GM20431 (cell line): ENCODE measurements around the gene S100A7.

Source experiments
- in situ Hi-C: fragments of 300-500 bp; cut with MseI, MboI; formaldehyde crosslinking; loops from one replicate; pipeline ENCODE4 v1.15.0; 2020; ENCODE audit warnings: low sequenced_read_pairs; ENCODE audit not compliant: unreplicated experiment

Gene S100A7

DNA sequence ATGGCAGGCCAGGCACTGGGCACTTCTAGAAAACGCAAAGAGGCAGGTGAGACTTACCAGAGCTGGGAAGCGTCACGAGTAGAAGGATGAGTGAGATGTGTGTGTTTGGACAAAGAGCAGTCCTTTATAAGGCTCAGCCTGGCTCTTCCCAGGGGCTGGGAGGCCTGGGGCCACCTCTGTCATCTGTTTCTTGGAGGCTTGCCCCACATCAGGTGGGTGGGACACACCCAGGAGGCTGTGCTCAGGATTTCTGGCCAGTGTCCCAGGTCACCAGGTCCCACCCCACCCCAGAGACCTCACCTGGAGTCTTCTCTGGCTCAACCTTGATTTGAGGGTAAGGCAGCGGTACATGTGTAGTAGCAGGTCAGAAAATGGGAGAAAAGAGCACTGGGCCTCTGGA lies at the start of gene S100A7:
S100A7 (minus strand) TSS at position 101 of the 400 bp plus-strand sequence. CDS start 1,638 bp downstream, outside the sequence.
- in situ Hi-C loops, result no loop called here

DNA sequence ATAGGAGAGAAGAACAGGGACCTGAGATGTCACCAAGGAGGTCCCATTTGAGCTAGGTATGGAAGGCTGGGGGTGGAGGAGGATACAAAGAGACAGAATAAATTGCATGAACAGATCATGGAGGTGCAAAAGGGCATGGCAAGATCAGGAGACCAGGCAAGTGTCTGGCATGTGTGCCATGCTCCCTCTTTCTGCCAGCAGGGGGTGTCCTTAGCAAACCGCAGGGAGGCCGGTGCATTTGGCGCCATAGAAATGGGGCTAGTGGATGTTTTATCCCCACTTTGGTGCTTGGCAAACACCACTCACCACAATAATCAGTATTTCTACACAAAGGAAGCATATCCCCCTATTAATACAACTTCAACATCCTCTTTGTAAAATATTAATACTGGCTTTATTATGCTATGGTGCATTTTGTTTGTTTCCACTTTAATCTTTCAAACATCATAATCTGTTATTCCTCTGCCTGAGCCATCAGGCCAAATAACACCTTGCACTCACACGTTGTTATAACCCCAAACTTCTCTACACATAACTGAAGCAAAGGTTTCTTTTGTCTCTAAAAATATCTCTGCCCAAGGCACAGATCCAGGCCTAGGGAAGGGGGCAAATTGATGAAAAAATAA lies 49.4 kb upstream of the S100A7 start:
- in situ Hi-C loops, result loop anchor here (5.0 kb wide), 1 partner anchor 57 kb away; the partner anchor contains the start of gene S100A2

DNA sequence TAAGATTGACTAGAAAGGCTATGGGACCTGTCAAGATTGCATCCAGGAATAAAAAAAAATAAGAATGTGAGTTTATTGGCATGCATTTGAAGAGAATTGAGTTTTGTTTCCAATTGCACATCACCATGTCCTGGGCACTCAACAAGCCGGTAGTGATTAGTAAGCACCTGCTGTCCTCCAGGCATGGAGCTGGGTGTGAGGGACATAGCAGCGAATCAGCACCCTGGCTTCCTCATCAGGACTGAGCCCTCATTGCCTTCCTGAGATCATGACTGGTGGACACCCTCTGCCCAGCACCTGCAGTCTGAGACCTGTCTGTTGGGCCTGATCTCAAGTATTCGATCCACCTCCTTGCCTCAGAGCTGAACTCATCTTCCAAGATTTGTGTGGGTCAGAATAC lies 48.6 kb upstream of the S100A7 start:
- in situ Hi-C loops, result no loop called here

DNA sequence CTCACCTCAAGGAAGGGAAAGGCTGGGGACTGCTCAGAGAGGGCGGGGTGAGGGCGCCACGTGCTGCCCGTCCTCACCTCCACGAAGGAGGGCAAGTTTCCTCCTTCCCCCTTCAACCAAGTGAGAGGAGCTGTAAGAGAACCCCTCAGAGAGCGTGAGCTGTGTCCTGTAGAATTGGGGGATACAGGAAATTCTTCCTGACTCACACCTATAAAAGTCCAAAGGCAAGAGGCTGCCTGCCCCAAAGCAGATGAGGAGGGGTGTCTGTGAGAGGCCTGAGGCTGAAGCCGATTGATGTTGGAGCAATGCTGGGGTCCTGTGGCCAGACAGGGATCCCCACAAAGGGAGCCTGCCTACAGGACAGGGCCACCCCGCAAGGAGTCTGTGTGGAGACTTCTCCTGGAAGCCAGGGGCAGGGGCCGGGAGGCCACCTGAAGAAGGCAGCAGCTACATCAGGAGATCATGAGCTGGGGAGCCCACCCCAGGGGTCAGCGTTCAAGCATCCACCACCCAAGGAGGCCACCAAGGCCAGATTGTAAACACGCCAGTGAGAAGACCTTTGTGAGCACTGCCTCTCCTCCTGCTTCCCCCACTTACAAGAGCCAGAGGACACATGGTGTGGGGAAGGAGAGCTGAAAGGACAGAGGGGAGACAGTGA lies 47.6 kb upstream of the S100A7 start:
- in situ Hi-C loops, result no loop called here

DNA sequence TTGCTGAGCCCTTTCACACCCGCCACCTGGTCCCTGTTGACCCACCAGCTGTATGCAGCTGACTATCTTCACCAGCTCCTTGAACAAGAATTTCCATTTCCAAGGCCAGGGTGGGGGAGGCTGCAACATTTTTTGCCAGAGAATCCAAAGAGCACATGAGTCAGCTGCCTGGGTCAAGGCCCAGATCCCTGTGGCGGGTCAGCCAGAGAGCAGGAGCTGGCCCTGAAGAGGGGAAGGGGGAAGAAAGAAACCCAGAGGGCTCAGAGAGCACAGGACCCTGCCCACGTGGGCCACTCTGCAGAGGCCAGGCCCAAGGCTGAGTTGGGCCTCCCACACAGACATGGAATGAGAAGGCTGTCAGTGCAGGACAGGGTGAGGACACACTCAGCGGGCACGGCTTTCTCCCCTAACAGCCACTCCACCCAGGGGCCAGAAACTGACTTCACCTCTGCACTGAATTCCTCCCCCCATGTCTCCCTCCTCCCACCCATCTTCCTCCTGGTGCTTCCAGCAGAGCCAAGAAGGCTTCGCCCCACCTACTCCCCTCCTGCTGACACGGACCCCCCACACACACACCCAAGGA lies 46.5 kb upstream of the S100A7 start:
- in situ Hi-C loops, result no loop called here

DNA sequence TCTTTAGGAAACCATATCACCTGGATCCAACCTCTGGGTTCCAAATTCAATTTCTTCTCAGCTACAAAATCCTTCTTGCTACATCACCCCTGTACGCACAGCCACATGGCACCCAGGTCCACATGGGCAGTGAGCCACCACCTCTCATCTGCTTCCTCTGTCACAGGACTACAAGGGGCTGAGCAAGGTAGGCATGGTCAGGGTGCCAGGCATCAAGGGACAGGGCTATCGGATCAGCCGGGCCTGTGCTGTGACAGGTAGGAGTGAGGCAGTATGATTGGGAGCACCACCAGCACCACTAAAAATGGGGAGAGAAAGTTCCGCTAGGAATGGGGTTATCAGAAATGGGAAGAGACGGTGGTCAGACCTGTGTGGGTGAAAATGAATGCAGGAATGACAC lies 45.9 kb upstream of the S100A7 start:
- in situ Hi-C loops, result no loop called here

DNA sequence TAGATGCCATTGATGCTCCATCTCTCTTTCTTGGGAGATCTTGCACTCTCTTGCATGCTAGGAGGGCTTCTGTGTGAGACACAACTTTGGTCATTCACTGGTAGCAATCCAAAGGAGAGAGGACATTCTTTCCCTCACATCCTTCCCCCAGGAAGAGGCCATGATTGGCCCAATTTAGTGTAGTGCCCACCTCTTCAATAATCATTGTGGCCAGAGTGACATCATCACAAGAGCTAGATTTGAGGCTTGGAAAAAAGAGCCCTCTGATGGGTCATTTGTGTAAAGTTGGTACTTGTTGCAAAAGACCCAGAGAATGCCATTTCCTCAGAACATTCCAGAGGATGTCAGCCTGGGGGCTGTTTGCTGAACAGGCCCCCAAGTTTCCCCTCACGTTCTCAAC lies 45.1 kb upstream of the S100A7 start:
- in situ Hi-C loops, result no loop called here

DNA sequence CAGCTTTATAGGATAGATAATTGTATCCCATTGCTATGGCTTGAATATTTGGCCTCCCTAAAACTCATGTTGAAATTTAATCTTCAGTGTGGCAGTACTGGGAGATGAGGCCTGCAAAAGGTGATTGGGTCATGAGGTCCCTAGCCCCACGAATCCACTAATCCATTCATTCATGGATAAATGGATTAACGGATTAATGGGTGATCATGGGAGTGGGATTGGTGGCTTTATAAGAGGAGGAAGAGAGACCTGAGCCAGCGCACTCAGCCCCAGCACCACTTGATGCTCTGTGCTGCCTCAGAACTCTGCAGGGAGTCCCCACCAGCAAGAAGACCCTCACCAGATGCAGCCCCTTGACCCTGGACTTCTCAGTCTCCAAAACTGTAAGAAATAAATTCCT lies 43.3 kb upstream of the S100A7 start:
- in situ Hi-C loops, result no loop called here

DNA sequence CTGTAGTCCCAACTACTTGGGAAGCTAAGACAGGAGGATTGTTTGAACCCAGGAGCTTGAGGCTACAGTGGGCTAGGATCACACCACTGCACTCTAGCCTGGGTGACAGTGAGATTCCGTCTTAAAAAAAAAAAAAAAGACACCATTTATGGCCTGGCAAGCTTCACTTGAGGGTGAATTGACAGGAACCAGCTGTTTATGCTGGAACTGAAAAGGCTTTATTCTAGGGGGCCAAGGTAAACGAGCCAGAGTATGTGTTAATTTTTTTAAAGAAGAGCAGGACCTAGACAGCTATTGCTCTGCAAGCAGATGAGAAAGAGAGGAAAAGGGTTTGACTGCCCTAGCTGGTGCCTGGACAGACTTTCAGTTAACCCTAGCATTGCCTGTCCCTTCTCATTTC lies 38.3 kb upstream of the S100A7 start:
- in situ Hi-C loops, result no loop called here

DNA sequence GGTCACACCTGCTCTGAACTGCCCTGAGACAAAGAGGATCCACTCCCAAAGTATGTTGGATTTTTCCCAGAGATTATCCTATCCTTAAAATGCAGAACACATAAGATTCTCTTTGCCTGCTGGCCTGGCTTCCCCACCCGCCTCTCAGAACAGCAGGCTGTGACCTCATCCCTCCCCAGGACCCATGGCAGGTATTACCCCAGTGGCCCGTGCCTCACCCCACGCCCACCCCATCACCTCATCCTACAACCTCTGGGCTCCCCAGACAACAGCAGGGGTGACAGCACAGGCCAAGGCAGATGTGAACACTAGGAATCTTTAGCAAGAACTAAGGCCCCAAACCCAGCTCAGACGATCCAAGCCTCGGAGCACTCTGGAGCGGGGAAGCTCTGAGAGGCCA lies 35.1 kb upstream of the S100A7 start:
- in situ Hi-C loops, result no loop called here

DNA sequence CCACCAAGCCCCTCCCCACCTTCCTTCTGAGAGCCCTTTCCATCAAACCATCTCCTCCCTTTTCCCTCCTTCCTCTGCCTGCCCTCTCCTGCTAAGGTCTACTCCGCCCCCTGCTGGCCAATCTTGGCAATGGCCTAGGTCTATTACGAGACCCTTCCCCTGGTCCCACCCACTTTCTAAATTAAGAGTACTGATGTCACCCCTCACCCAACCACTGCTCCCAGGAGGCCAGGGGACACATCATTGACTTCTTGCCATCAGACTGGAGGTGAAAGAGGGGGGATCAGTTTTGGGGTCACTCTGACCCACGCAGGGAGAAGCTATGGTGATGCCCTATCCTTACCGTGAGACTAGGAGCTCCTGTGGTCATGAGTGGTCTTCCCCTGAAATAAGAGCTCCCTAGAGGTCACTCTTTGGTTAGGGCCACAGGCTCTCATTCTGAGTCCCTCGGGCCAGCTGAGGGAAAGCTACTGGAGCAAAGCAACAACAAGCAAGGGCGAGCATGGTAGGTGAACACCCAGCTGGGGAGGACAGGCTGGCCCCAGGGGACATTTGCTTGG lies 34.6 kb upstream of the S100A7 start:
- in situ Hi-C loops, result no loop called here

DNA sequence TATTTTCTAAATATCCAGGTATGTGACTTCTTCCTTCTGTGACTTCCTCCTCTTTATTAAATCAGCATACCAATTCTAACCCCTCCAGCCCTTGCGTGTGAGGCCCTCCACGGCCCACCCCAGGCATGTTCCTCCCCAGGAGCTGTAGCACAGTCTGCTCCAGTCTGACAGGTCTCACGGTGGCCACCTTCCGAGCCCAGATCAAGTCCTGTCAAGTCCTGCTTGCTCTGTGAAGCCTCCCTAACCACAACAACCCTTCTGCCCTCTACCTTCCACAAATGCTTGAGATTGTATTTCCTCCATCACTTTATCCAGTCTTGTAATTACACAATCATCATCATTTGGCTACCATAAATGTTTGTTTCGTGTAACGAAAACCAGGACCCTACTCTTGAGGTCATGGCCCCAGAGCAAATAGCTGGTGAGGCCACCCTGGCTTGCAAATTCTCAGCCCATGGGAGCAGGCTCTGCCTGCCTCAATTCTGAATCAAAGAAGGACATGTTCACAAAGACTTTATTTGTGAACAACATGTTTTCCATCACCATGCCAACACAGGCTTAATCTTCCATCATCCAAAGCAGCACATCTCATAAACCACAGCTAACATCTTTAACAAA lies 33.0 kb upstream of the S100A7 start:
- in situ Hi-C loops, result no loop called here

DNA sequence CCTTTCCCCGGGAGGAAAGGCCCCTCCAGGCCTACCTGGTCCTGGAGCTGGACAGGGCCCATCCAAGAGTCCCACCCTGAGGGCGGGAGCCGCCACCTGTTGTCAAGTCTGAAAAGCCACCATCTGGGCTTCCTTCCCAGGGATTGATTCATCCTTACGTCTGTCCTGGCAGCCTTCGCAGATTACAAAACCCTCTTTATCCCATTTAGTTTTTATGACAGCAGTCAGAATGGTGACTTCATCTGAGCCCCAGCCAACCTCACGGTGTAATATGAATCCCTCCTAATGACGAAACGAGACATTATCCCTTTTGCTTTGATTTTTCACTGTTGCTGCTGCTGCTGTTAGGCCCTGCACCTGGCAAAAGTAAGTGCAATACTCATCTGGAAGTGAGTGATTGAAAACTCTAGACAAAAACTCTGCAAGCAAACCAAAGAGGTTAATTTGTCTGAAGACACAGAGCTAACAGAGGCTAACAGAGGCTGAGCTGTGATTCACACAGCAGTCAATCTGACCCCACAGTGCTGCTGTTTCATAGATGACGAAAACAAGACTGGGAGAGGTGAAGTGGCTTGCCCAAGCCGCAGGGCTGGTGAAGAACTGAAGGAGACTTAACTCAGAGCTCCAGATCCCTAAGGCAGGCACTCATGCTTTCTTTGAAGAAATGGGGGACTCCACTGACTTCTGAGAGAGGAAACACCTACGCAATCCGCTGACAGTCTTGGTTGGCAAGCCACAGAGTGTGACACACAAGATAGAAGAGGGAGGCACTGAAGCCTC lies 30.0 kb upstream of the S100A7 start:
- in situ Hi-C loops, result no loop called here

DNA sequence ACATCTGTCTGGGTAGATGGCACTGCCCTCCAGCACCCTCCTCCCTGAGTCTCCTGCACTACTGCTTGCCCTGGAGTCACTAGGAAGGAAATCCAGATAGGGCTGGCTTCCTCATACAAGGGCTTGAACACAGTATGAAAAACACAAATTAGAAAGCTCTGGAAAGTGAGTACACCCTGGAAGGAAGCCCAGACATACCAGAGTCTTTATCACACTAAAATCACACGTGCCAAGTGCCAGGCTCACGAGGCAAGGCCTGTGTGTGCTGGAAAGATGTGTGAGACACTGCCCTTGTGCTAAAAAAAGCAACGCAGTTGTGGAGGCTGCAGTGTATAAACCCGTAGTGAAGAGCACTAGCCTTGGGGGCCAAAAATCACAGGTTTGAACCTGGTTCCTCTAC lies 28.3 kb upstream of the S100A7 start:
- in situ Hi-C loops, result no loop called here

DNA sequence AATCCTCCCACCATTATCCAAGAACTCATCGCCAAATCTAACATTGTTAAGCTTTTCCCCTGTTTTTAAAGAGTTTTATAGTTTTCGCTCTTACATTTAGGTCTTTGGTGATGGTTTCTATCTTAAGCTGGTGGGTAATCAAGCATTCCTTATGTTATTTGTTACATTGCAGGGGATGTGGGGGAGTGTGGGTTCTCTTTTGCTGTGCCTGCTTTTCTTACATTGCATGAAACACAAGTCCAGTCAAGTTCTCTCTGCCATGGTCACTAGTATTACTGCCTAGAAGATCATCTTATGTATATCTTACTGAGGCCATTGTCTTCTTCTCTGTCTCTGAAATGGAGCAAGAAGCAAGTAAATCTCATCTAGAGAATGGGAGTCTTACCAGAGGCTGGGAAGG lies 27.3 kb upstream of the S100A7 start:
- in situ Hi-C loops, result no loop called here

DNA sequence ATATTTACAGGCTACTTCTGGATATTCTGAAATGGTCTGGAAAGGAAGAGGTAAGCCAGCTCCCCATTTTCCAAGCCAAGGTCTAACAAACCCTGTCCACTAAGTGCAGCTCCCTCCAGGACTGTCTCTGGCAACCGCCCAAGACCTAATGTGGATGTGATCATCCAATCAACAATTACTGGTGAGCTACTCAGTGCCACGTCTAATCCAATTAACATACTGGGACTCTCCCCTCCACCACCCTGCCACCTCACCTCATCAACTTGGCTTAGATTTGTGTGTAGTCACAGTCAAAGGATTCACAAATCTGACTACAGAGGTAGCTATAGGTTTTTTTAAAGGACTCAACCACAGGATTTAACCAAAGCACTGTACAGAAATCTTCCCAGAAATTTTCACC lies 25.4 kb upstream of the S100A7 start:
- in situ Hi-C loops, result no loop called here

DNA sequence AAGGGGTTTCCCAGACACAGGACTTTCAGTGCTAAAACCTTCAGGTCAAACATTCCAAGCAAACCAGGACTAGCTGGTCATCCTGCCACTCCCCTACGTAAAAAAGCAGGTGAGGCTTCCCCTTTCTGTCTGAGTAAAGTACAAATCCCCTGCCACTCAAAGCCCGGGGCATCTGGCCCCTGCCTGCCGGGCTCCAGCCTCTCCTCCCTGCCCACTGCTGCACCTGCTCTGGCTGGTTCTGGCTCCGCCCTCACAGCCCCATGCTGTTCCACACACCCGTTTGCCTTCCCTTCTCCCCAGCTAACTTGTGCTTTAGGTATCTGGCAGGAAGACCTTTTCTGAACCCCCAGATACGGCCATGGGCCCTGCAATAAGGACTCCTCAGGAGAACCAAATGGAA lies 23.3 kb upstream of the S100A7 start:
- in situ Hi-C loops, result no loop called here

DNA sequence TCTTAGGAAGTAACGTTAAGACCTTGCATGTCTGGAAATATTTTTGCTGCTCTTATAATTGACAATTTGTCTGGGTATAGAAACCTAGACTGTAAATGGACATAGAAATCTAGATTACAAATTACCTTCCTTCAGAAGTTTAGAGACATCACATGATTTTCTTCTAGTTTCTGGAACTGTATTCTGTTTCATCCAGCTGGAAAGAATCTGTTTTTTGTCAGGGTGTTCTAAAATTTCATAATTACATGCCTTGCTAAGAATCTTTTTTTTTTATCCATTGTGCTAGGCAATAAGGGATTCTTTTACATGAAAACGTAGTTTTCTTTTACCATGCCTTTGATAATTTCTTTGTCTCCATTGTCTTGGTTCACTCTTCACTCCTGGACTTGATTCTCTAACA lies 20.7 kb upstream of the S100A7 start:
- in situ Hi-C loops, result no loop called here

DNA sequence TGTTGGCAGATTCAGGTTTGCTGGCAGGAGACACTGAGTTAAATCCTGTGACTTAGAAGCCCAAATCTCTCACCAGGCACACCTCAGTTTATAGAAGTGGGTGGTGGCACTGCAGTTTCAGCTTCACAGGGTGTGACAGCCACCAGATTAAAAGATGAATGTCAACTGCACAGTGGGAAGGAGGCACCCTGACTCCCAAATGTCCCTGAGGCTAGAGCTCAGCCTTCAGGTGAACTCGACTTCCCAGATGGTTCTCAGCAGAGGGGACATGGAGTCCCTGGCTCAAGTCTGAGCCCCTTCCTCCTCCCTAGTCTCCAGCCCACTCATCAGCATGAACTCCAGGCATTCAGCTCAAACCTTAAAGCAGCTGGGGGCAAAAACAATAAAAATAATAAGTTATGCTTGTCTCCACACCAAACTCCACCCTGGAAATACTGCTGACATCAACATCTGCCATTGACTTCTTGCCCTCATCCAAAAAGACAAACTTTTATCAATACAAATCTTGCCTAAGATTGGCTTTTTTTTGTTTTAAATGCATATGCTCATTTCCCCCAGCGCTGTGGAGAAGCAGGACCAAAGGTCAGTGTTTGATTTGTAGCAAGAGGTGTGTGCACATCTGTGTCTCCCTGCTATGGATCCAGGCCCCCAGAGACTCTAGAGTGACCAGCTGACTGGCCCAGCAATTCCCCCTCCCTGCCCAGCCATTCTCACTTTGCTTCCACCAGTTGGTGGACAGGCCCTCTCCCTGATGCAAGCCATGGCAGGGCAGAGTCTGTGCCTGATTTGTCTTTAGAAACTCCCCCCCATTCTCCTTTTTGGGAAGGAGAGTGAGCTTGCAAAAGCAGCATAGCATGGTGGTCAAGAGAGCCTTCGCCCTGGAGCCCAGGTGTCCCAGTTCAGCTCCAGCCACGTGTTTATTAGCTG lies 18.5 kb upstream of the S100A7 start:
- in situ Hi-C loops, result loop anchor here (10.0 kb wide), 1 partner anchor 124 kb away; the partner anchor contains the start of gene S100A9
